GM23338 (cell line): ENCODE measurements around the gene AFAP1L2. TPM values are rescaled to one million over a fixed set of nuclear protein-coding genes. Genes with fewer than 3 reads are reported as not detected.

Experiments used
- ATAC-seq: fragments of 200-7000 bp; cut with Tn5 transposase; 3 replicates; pipeline ENCODE4 v1.9.1; 2020
- DNase-seq: peaks from one replicate; pipeline ENCODE4 v3.0.0-alpha.2; 2015; ENCODE audit warnings: low spot score
- H2AFZ ChIP-seq: fragments of 200-600 bp; sonication (generic); 2 replicates; pipeline ENCODE4 v1.8.0; 2016; ENCODE audit warnings: antibody characterized with exemption, mild to moderate bottlenecking, moderate library complexity
- H3F3A ChIP-seq: fragments of 200-600 bp; sonication (generic); replicated peaks from 2 replicates; pipeline ENCODE4 v1.8.0; 2017; ENCODE audit warnings: antibody characterized with exemption, mixed run types, low read depth
- H3K27ac ChIP-seq: fragments of 200-600 bp; sonication (generic); 2 replicates; pipeline ENCODE4 v1.6.1; 2016; ENCODE audit warnings: low read depth
- H3K27me3 ChIP-seq: fragments of 200-600 bp; sonication (generic); 2 replicates; pipeline ENCODE4 v1.8.0; 2016; ENCODE audit warnings: mild to moderate bottlenecking, mixed run types, moderate library complexity; ENCODE audit not compliant: insufficient read depth
- H3K36me3 ChIP-seq: fragments of 200-600 bp; sonication (generic); 2 replicates; pipeline ENCODE4 v1.8.0; 2016; ENCODE audit warnings: mild to moderate bottlenecking; ENCODE audit not compliant: insufficient read depth
- H3K4me1 ChIP-seq: fragments of 200-600 bp; sonication (generic); 2 replicates; pipeline ENCODE4 v1.8.0; 2016; ENCODE audit warnings: mild to moderate bottlenecking, moderate library complexity; ENCODE audit not compliant: insufficient read depth
- H3K4me2 ChIP-seq: fragments of 200-600 bp; sonication (generic); 2 replicates; pipeline ENCODE4 v1.7.1; 2017; ENCODE audit warnings: mixed run types
- H3K4me3 ChIP-seq: fragments of 200-600 bp; sonication (generic); 2 replicates; pipeline ENCODE4 v1.6.1; 2016; ENCODE audit warnings: mixed run types
- H3K79me2 ChIP-seq: fragments of 200-600 bp; sonication (generic); replicated peaks from 2 replicates; pipeline ENCODE4 v1.8.0; 2017; ENCODE audit warnings: mild to moderate bottlenecking; ENCODE audit not compliant: insufficient read depth
- H3K9me2 ChIP-seq: fragments of 200-600 bp; sonication (generic); 2 replicates; pipeline ENCODE4 v1.8.0; 2017; ENCODE audit not compliant: insufficient read depth
- H4K20me1 ChIP-seq: fragments of 200-600 bp; sonication (generic); replicated peaks from 2 replicates; pipeline ENCODE4 v1.8.0; 2017; ENCODE audit warnings: mild to moderate bottlenecking; ENCODE audit not compliant: insufficient read depth
- H3K27ac Mint-ChIP-seq: 2 replicates; pipeline ENCODE4 v1.8.0; 2020; ENCODE audit warnings: inconsistent platforms, mild to moderate bottlenecking, moderate library complexity, mixed read lengths
- H3K27me3 Mint-ChIP-seq: 3 replicates; pipeline ENCODE4 v1.8.0; 2022; ENCODE audit warnings: low read depth, mild to moderate bottlenecking, moderate library complexity, mixed read lengths, inconsistent platforms; ENCODE audit not compliant: insufficient read depth, poor library complexity
- H3K36me3 Mint-ChIP-seq: 3 replicates; pipeline ENCODE4 v1.8.0; 2021; ENCODE audit warnings: low read depth, mild to moderate bottlenecking, inconsistent platforms, moderate library complexity, mixed read lengths
- H3K4me1 Mint-ChIP-seq: 3 replicates; pipeline ENCODE4 v1.8.0; 2020; ENCODE audit warnings: mild to moderate bottlenecking, inconsistent platforms, mixed read lengths
- H3K4me3 Mint-ChIP-seq: 3 replicates; pipeline ENCODE4 v1.8.0; 2021; ENCODE audit warnings: moderate library complexity, mild to moderate bottlenecking, inconsistent platforms, mixed read lengths
- H3K9me3 Mint-ChIP-seq: 3 replicates; pipeline ENCODE4 v1.8.0; 2020; ENCODE audit warnings: moderate library complexity, mild to moderate bottlenecking, inconsistent platforms, mixed read lengths
- CREB1 ChIP-seq: fragments of 250-450 bp; sonication (Bioruptor Pico); IDR thresholded peaks from 2 replicates; pipeline ENCODE4 v1.5.0; 2020; ENCODE audit warnings: low read depth, mild to moderate bottlenecking, moderate library complexity
- CTCF ChIP-seq, 2 experiments: fragments of 200-600 bp in 1 of 2; sonication (generic) in 1 of 2; conservative IDR thresholded peaks; 2 replicates each; pipeline versions ENCODE4 v1.5.1 to v1.6.1; 2016 to 2017; ENCODE audit warnings: antibody characterized with exemption in 2 of 2, low read depth in 2 of 2, mild to moderate bottlenecking in 2 of 2, moderate library complexity in 1 of 2
- ETS1 ChIP-seq: IDR thresholded peaks from 2 replicates; pipeline ENCODE4 v1.6.1; 2016; ENCODE audit warnings: antibody characterized with exemption
- EZH2 ChIP-seq: fragments of 200-600 bp; sonication (generic); IDR thresholded peaks from one replicate; pipeline ENCODE4 v1.8.0; 2017; ENCODE audit warnings: antibody characterized with exemption, mild to moderate bottlenecking, low read depth; ENCODE audit not compliant: unreplicated experiment
- EZH2phosphoT487 ChIP-seq: fragments of 200-600 bp; sonication (generic); IDR thresholded peaks from one replicate; pipeline ENCODE4 v1.8.1; 2018; ENCODE audit warnings: antibody characterized with exemption; ENCODE audit not compliant: unreplicated experiment
- JUNB ChIP-seq: IDR thresholded peaks from one replicate; pipeline ENCODE4 v1.6.1; 2016; ENCODE audit warnings: antibody characterized with exemption; ENCODE audit not compliant: unreplicated experiment
- NANOG ChIP-seq: IDR thresholded peaks from 2 replicates; pipeline ENCODE4 v1.6.1; 2016; ENCODE audit warnings: antibody characterized with exemption, borderline replicate concordance
- POLR2AphosphoS5 ChIP-seq: IDR thresholded peaks from 2 replicates; pipeline ENCODE4 v1.6.1; 2016; ENCODE audit warnings: antibody characterized with exemption, low read depth
- REST ChIP-seq: IDR thresholded peaks from one replicate; pipeline ENCODE4 v1.6.1; 2018; ENCODE audit warnings: antibody characterized with exemption; ENCODE audit not compliant: unreplicated experiment
- STAT1 ChIP-seq: IDR thresholded peaks from one replicate; pipeline ENCODE4 v1.6.1; 2016; ENCODE audit warnings: antibody characterized with exemption; ENCODE audit not compliant: unreplicated experiment
- ZNF114 ChIP-seq: fragments of 250-450 bp; sonication (Bioruptor Pico); IDR thresholded peaks from 2 replicates; pipeline ENCODE4 v1.5.0; 2020; ENCODE audit warnings: mild to moderate bottlenecking, moderate library complexity
- ZNF331 ChIP-seq: fragments of 250-450 bp; sonication (Bioruptor Pico); IDR thresholded peaks from 2 replicates; pipeline ENCODE4 v1.5.0; 2020; ENCODE audit warnings: low read depth, mild to moderate bottlenecking, moderate library complexity
- ZNF462 ChIP-seq: fragments of 250-450 bp; sonication (Bioruptor Pico); IDR thresholded peaks from 2 replicates; pipeline ENCODE4 v1.5.0; 2020; ENCODE audit warnings: mild to moderate bottlenecking, moderate library complexity
- polyA plus RNA-seq: library from polyadenylated mRNA; unstranded; fragments of >200 nt; fragmentation: Nextera tagmentation; extraction: Ambion mirVana; gene quantifications from 2 replicates; pipeline ENCODE4 v1.2.1, GENCODE V29; 2016
- total RNA-seq: library from RNA; depleted of rRNA; stranded (reverse); fragments of >200 nt; shearing (Covaris generic); gene quantifications from 2 replicates; pipeline ENCODE4 v1.2.3, GENCODE V29; 2014

AFAP1L2 gene
- total and polyA plus RNA-seq, 2 experiments from 2014 or later = 2.3 to 6.5 TPM

- Histone ChIP-seq H3K4me2 (no peak overlapping the region), H3K9me2 (0 out of 2 replicates have a peak, but pooled peaks cover 4% of the 10 kb centered on the region), H4K20me1 (no peaks in the 10 kb centered on the region), H3F3A (no peaks in the 10 kb centered on the region), H3K36me3 (no peaks in the 10 kb centered on the region), H3K27ac (no peak overlapping the region), H3K79me2 (no peaks in the 10 kb centered on the region), H2AFZ (no peak overlapping the region), H3K27me3 (no peaks in the 10 kb centered on the region), H3K4me1 (peaks cover 6% of the 10 kb centered on the region; the same call in 1 of the 2 replicates), H3K4me3 (no peak overlapping the region)
- H3K36me3 Mint-ChIP-seq = no peaks in the 10 kb centered on the region
- ATAC-seq (no peak), DNase-seq (no peak)
- TF ChIP-seq EZH2phosphoT487 (no peak), EZH2 (no peak), POLR2AphosphoS5 (no peak), NANOG (no peak), CTCF (conservative IDR thresholded peaks at IDR 0.05; ENCODE audit: low read depth in 2 of 2) (no peak), ETS1 (no peak), ZNF331 (CRISPR knock-in tag) (no peak), STAT1 (no peak), REST (no peak), JUNB (no peak), CREB1 (CRISPR knock-in tag) (no peak), ZNF462 (CRISPR knock-in tag) (no peak), ZNF114 (CRISPR knock-in tag) (no peak)
- no peak overlapping the region for H3K27ac Mint-ChIP-seq
- peaks cover 4% of the 10 kb centered on the region for H3K27me3 Mint-ChIP-seq
- no peaks in the 10 kb centered on the region for H3K9me3 Mint-ChIP-seq
- no peak overlapping the region for H3K4me3 Mint-ChIP-seq
- H3K4me1 Mint-ChIP-seq = peaks cover 12% of the 10 kb centered on the region
Measured at GRCh38 chr10:114389426-114389825, 14.9 kb downstream of the AFAP1L2 start.
